ENCODE measurements around the gene GHRH.

GRCh38 chr20:37228082-37228481, 33.5 kb downstream of the GHRH start:
- TF ChIP-seq MAX (IDR thresholded peaks at IDR 0.05) (no peak), EGR1 (IDR thresholded peaks at IDR 0.05) (no peak)
